ENCODE measurements around the gene UGT1A7. TPM values are rescaled to one million over a fixed set of nuclear protein-coding genes. Genes with fewer than 3 reads are reported as not detected.

UGT1A7 gene
- polyA plus RNA-seq, 1 donor from 2014 or later = not detected

DNA sequence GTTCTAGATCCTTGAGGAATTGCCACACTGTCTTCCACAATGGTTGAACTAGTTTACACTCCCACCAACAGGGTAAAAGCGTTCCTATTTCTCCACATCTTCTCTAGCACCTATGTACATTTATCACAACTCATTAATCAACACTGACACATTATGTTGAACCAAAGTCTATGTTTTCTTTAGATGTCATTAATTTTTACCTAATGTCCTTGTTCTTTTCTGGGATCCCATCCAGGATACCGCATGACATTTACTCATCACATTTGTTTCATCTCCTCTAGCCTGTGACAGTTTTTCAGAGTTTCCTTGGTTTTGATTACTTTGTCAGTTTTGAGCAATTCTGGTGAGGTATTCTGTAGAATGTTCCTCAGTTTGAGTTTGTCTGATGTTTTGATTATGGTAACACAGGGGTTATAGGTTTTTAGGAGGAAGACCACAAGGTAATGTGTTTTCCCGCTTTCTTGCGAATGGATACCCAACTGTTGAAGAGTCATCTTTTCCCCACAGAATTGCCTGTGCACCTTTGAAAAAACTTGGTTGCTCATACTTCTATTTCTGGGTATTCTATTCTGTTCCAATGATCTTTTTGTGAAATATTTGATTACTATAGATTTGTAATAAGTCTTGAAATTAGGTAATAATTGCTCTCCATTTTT lies 13.0 kb upstream of the UGT1A7 start:
- Histone ChIP-seq H2AFZ (ENCODE audit: low read depth, low read length) (no peak overlapping the region), H3K9me2 (ENCODE audit: insufficient read depth, low read length) (no peaks in the 10 kb centered on the region), H3K27ac (ENCODE audit: low read length) (no peak overlapping the region), H3K27me3 (ENCODE audit: insufficient read depth, low read depth, low read length) (no peaks in the 10 kb centered on the region), H3K9ac (ENCODE audit: low read length) (no peak overlapping the region), H3K4me3 (ENCODE audit: low read length) (no peak overlapping the region), H3K79me2 (replicated peaks; ENCODE audit: insufficient read depth, low read length) (no peaks in the 10 kb centered on the region), H3F3A (ENCODE audit: insufficient read depth, low read length, poor library complexity, severe bottlenecking) (no peaks in the 10 kb centered on the region), H3K9me3 (ENCODE audit: low read length) (no peaks in the 10 kb centered on the region), H3K36me3 (ENCODE audit: insufficient read depth, low read length) (no peaks in the 10 kb centered on the region), H4K20me1 (ENCODE audit: insufficient read depth) (no peaks in the 10 kb centered on the region), H3K4me2 (ENCODE audit: low read length) (no peak overlapping the region)
- TF ChIP-seq MXI1 (conservative IDR thresholded peaks at IDR 0.05; ENCODE audit: poor library complexity, severe bottlenecking) (no peak), TAF1 (IDR thresholded peaks at IDR 0.05; ENCODE audit: low read depth) (no peak), REST (IDR thresholded peaks at IDR 0.05; ENCODE audit: borderline replicate concordance) (no peak), EP300 (conservative IDR thresholded peaks at IDR 0.05; ENCODE audit: poor library complexity, severe bottlenecking) (no peak), SMC3 (conservative IDR thresholded peaks at IDR 0.05; ENCODE audit: poor library complexity) (no peak), CTCF (IDR thresholded peaks at IDR 0.05; ENCODE audit: poor library complexity, severe bottlenecking) (no peak), POLR2AphosphoS5 (IDR thresholded peaks at IDR 0.05) (no peak), RAD21 (conservative IDR thresholded peaks at IDR 0.05) (no peak), EZH2 (IDR thresholded peaks at IDR 0.05; ENCODE audit: borderline replicate concordance, insufficient read depth, low read length, poor library complexity, severe bottlenecking) (no peak)

DNA sequence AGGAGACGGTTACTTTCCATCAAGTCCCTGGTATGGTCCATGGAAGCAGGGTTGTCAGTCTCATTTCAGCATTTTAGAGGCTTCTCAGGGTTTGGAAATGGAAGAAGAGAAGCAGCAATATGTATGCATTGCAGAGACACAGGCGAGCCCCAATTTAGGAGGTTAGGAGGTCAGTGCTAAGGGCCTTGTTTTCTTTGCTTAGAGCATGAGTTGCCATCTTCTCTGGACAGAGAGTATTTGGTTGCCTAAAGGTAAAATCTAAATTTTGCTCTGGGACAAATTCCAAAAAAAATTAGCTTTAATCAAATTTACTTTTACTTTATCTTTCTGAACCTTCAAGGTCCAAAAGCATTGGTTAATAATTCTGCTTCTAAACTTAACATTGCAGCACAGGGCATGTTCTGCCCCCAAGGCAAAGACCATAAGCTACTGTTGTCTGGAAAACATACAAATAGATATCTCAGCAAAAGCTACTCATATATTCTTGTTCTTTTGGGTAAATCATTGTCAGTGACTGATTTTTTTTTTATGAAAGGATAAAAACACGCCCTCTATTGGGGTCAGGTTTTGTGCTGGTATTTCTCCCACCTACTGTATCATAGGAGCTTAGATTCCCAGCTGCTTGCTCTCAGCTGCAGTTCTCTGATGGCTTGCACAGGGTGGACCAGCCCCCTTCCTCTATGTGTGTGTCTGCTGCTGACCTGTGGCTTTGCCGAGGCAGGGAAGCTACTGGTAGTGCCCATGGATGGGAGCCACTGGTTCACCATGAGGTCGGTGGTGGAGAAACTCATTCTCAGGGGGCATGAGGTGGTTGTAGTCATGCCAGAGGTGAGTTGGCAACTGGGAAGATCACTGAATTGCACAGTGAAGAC lies 10.2 kb upstream of the UGT1A7 start, which contains the start of gene UGT1A9:
UGT1A9 (plus strand) TSS at position 609 of the 872 bp plus-strand sequence; CDS start at position 646, 37 bp downstream.
- no peaks in the 10 kb centered on the region for H3K9me2 ChIP-seq (ENCODE audit: insufficient read depth, low read length)
- no peak within 1 kb of the TSS for H3K4me2 ChIP-seq (ENCODE audit: low read length)
- no peak within 1 kb of the TSS for H3K4me3 ChIP-seq (ENCODE audit: low read length)
- TF ChIP-seq EP300 (conservative IDR thresholded peaks at IDR 0.05; ENCODE audit: poor library complexity, severe bottlenecking) = no peak
- no peak for TF ChIP-seq TAF1 (IDR thresholded peaks at IDR 0.05; ENCODE audit: low read depth)
- no peak for TF ChIP-seq CTCF (IDR thresholded peaks at IDR 0.05; ENCODE audit: poor library complexity, severe bottlenecking)
- no peak for TF ChIP-seq RAD21 (conservative IDR thresholded peaks at IDR 0.05)
- TF ChIP-seq SMC3 (conservative IDR thresholded peaks at IDR 0.05; ENCODE audit: poor library complexity) = no peak
- TF ChIP-seq POLR2AphosphoS5 (IDR thresholded peaks at IDR 0.05) = no peak
- no peak for TF ChIP-seq REST (IDR thresholded peaks at IDR 0.05; ENCODE audit: borderline replicate concordance)
- H3K27ac ChIP-seq (ENCODE audit: low read length) = no peak within 1 kb of the TSS
- H3K27me3 ChIP-seq (ENCODE audit: insufficient read depth, low read depth, low read length) = no peaks in the 10 kb centered on the region
- no peaks in the 10 kb centered on the region for H3K79me2 ChIP-seq (replicated peaks; ENCODE audit: insufficient read depth, low read length)
- H3F3A ChIP-seq (ENCODE audit: insufficient read depth, low read length, poor library complexity, severe bottlenecking) = no peaks in the 10 kb centered on the region
- no peaks in the 10 kb centered on the region for H4K20me1 ChIP-seq (ENCODE audit: insufficient read depth)
- H2AFZ ChIP-seq (ENCODE audit: low read depth, low read length) = no peak within 1 kb of the TSS
- H3K36me3 ChIP-seq (ENCODE audit: insufficient read depth, low read length) = no peaks in the 10 kb centered on the region
- no peaks in the 10 kb centered on the region for H3K9me3 ChIP-seq (ENCODE audit: low read length)
- no peak within 1 kb of the TSS for H3K9ac ChIP-seq (ENCODE audit: low read length)
